GM19324 (cell line): ENCODE measurements around the gene CYBRD1.
"Not testable (repeated sequence)": the region's sequence is repeated elsewhere in the genome, so short reads cannot be mapped to it uniquely, and the experiment has no call there.

Source experiments
- ATAC-seq: cut with Tn5 transposase; IDR thresholded peaks from one replicate; pipeline ENCODE4 v1.9.1; 2021; ENCODE audit warnings: mild to moderate bottlenecking, moderate library complexity; ENCODE audit not compliant: unreplicated experiment, low FRiP score

Gene CYBRD1, protein sequence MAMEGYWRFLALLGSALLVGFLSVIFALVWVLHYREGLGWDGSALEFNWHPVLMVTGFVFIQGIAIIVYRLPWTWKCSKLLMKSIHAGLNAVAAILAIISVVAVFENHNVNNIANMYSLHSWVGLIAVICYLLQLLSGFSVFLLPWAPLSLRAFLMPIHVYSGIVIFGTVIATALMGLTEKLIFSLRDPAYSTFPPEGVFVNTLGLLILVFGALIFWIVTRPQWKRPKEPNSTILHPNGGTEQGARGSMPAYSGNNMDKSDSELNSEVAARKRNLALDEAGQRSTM

GRCh38 chr2:171522052-171522787 lies at the start of gene CYBRD1:
Gene CYBRD1 (plus strand): TSS chr2:171522474. CDS start chr2:171522546, 72 bp downstream.
- ATAC-seq, result no peak

DNA sequence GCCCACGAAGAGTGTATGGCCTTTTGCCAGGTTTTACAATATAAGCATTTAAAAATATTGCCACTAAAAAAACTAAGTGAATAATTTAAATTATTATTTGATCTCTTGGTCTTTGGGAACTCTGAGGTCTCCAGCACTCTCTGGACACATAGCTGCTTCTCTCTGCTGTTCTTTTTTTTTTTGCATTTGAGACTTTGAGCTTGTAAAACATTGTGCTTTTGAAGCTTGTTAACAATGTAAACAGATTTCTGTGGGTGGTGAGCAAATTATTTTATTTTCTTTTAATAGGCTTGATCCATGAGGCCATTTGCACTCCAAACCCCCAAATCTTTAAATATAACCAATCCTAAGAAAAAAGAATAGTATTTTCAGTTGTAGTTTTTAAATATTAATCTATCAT lies 46.3 kb upstream of the CYBRD1 start:
- ATAC-seq, result no peak

GRCh38 chr2:171478345-171478744 lies 43.9 kb upstream of the CYBRD1 start:
- no peak for ATAC-seq

- no peak for ATAC-seq
Observed at GRCh38 chr2:171479154-171479814, 43.0 kb upstream of the CYBRD1 start.

GRCh38 chr2:171480908-171481307 lies 41.4 kb upstream of the CYBRD1 start:
- ATAC-seq, result no peak

- ATAC-seq, result no peak
Observed at GRCh38 chr2:171482308-171482707, 40.0 kb upstream of the CYBRD1 start.

- no peak for ATAC-seq
Observed at GRCh38 chr2:171482877-171483276, 39.4 kb upstream of the CYBRD1 start.

DNA sequence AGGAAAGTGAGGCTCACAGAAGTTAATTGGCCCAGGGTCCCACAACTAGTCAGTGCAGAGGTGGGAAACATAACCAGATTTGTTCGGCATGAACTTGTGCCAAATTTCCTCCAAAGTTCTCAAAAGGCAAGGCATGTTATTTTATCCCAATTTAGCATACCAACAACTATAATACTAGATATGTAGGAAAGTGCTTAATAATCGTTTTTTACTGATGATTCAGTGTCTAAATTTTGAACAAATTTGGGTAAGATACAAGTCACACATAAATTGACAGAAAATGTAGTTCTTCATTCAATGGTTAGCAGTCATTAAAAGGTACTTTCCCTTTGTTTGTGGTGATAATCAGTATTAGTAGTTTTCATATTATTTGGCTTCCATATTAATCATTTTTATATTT lies 38.5 kb upstream of the CYBRD1 start:
- ATAC-seq, result no peak

GRCh38 chr2:171485116-171485515 lies 37.2 kb upstream of the CYBRD1 start:
- no peak for ATAC-seq

DNA sequence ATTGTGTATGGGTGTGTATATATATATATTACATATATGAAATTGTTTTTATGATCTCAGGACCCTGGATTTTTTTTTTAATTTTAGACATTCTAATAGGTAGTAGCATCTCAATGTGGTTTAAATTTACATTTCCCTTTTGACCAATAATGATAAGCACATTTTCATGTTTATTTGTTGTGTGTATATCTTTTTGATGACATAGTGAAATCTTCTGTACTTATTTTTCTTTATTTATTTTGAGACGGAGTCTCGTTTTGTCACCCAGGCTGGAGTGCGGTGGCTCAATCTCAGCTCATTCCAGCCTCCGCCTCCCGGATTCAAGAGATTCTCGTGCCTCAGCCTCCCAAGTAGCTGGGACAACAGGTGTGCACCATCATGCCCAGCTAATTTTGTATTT lies 35.1 kb upstream of the CYBRD1 start:
- no peak for ATAC-seq

GRCh38 chr2:171487803-171488259 lies 34.4 kb upstream of the CYBRD1 start:
- ATAC-seq, result no peak

DNA sequence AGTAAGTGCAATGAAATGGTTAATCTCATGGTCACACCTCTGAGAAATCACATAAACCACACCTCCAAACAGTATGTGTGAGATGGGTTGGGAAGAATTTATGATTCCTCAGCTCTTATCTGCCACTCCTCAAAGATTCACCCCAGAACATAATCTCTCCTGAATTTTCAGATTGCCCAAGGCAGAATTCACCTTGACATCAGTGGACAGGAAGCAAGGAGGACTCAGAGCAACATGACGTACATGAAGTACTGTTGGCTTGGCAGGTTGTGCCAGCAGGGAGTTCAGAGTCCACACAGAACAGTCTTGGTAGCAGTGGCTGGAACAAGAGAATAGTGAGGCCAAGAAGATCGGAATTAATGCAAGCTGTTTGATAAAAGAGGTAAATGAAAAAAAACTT lies 31.7 kb upstream of the CYBRD1 start:
- ATAC-seq, result no peak

DNA sequence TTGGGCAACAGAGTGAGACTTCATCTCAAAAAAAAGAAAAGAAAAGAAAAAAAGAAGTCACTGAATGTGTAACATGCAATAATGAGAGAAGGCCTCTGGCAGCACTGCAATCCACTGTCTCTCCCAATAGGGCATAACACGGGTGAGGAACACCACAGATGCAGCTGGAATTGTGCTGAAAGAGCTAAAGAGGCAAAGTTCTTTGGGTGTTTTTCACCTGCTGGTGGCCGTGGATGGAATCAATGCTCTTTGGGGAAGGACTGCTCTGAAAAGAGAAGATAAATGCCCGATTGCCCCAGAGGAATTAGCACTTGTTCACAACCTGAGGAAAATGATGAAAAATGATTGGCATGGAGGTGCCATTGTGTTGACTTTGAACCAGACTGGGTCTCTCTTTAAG lies 31.0 kb upstream of the CYBRD1 start:
- ATAC-seq, result no peak

DNA sequence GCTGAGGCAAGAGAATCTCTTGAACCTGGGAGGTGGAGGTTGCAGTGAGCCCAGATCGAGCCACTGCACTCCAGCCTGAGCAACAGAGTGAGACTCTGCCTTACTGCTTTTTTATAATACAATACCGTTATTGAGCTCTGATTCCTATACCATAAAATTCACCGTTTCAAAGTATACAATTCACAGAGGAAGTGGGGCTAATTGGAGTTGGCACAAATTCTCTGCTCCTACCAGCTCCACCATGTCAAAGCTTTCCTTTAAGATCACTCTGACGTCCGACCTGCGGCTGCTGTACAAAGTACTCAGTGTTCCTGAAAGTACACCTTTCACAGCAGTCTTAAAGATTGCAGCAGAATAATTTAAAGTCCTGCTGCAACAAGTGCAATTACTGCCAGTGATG lies 29.6 kb upstream of the CYBRD1 start:
- no peak for ATAC-seq

GRCh38 chr2:171497664-171498063 lies 24.6 kb upstream of the CYBRD1 start:
- ATAC-seq, result not testable (repeated sequence)

- ATAC-seq, result no peak
Observed at GRCh38 chr2:171505374-171505773, 16.9 kb upstream of the CYBRD1 start.

DNA sequence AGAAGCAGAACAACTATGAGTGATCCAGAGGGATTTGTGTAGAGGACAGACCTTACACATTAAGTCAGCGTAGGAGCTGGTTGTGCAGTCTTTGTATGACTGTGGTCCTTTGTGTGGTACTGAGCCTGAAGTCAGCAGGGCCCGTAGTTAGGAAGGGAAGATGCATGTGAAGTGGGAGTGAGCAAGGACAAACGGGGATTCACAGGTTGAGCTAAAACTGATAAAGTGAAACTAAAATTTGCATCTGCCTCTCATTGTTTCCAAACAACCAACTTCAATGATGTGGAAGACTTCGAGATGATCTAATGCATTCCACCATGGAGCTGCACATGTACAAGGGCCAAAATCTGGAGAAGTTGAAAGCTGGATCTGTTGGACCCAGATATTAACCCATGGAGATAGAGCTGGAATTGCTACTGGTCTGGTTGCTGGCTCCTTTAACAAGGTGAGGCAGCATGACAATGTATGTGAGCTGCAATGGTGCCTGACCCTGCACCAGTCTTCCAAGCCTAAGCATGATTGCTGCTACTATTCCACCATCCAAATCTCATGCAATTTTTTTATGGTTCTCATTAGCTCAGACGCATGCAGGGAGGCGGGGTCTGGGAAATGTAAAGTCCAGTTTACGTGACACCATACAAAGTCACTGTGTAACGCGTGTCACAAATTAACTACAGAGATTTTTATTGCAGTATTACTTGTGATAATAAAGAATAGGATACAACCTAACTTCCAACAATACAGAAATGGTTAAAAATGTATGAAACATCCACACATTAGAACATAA lies 12.1 kb upstream of the CYBRD1 start:
- no peak for ATAC-seq

- no peak for ATAC-seq
Observed at GRCh38 chr2:171512014-171512413, 10.3 kb upstream of the CYBRD1 start.

DNA sequence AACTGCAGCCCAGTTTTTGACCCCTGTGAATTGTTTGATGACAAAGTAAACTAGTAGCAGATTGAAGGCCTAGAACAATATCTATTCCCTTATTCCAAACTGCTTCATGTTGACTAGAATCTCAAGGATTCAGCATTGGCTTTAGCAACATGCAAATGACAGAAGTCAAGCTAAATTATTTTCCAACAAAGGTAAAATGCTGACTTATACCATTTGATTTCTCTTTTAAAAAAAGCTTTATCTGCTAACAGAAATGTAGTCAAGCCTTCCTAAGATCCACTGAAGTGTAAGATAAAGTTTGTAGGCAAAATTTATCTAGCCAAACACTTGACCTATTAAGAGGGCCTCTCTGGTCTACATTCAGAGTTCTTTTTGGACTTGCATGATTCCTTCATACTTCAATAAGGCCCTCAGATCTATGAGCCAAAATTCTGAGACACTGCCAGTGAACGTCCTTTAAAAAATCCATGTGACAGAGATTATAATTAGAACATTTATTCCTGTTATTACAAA lies 9.5 kb upstream of the CYBRD1 start:
- ATAC-seq, result no peak

DNA sequence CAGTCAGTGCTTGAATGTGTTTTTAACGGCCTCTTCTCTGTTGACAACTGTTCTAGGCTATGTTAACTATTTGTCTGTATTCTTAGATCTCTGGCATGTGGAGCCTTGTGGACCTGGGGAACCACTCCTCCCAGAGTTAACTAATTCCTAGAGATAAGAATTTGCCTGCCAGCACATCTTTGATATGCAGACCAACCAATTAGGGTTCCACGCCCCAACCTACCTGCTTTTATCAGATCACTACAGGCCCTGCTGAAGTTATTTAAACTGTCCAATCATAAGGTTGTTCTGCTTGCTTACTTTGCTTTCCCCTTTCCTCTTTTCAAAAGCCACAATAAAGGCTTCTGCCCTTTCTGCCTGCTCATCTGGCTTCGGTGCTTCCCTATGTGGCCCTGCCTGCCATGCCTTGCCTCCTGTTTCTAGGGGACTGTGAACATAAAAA lies 8.5 kb upstream of the CYBRD1 start:
- no peak for ATAC-seq
